ENCODE data around the gene SYF2. TPM values are rescaled to one million over a fixed set of nuclear protein-coding genes. Genes with fewer than 3 reads are reported as not detected.

The SYF2 gene
- total RNA-seq, 2 experiments from 2014 or later = 53.4 to 53.5 TPM

- H3K9me3 Mint-ChIP-seq = no peaks in the 10 kb centered on the region
- H3K27me3 Mint-ChIP-seq = peaks cover 13% of the 10 kb centered on the region
Observed at GRCh38 chr1:25185409-25186160, 46.7 kb downstream of the SYF2 start.

GRCh38 chr1:25184001-25184762 lies 48.1 kb downstream of the SYF2 start:
- Mint-ChIP-seq H3K9me3 (no peaks in the 10 kb centered on the region), H3K27me3 (peaks cover 9% of the 10 kb centered on the region), H3K4me1 (no peaks in the 10 kb centered on the region), H3K36me3 (ENCODE audit: low read depth) (no peaks in the 10 kb centered on the region), H3K4me3 (no peak overlapping the region), H3K27ac (no peak overlapping the region)
- POLR2A ChIA-PET = no interaction called here
- no peak for DNase-seq
- CTCF ChIA-PET = no interaction called here

More at GRCh38 chr1:25185409-25186160, 46.7 kb downstream of the SYF2 start:
- POLR2A ChIA-PET = no interaction called here
- Mint-ChIP-seq H3K27ac (no peak overlapping the region), H3K36me3 (ENCODE audit: low read depth) (no peaks in the 10 kb centered on the region), H3K4me1 (no peaks in the 10 kb centered on the region), H3K4me3 (no peak overlapping the region)
- no peak for DNase-seq
- CTCF ChIA-PET = interaction anchor here (1.2 kb wide), 1 partner anchor 17 kb away, joined by 4 read pairs; no protein-coding TSS in a partner anchor

- POLR2A ChIA-PET = no interaction called here
- H3K4me3 Mint-ChIP-seq = no peak overlapping the region
- H3K27me3 Mint-ChIP-seq = peaks cover 9% of the 10 kb centered on the region
- no peaks in the 10 kb centered on the region for H3K9me3 Mint-ChIP-seq
- H3K4me1 Mint-ChIP-seq = no peaks in the 10 kb centered on the region
- H3K27ac Mint-ChIP-seq = no peak overlapping the region
- H3K36me3 Mint-ChIP-seq (ENCODE audit: low read depth) = no peaks in the 10 kb centered on the region
- no peak for DNase-seq
- CTCF ChIA-PET = no interaction called here
Observed at GRCh38 chr1:25183126-25183980, 48.9 kb downstream of the SYF2 start.

GRCh38 chr1:25182629-25183028 lies 49.7 kb downstream of the SYF2 start:
- Mint-ChIP-seq H3K4me3 (no peak overlapping the region), H3K27me3 (peaks cover 9% of the 10 kb centered on the region), H3K4me1 (no peaks in the 10 kb centered on the region), H3K27ac (no peak overlapping the region), H3K36me3 (ENCODE audit: low read depth) (no peaks in the 10 kb centered on the region), H3K9me3 (no peaks in the 10 kb centered on the region)
- no peak for DNase-seq
- ChIA-PET POLR2A (no interaction called here), CTCF (no interaction called here)

GRCh38 chr1:25180996-25181395 lies 51.3 kb downstream of the SYF2 start:
- H3K27ac Mint-ChIP-seq = no peak overlapping the region
- peaks cover 7% of the 10 kb centered on the region for H3K9me3 Mint-ChIP-seq
- ChIA-PET POLR2A (no interaction called here), CTCF (no interaction called here)
- H3K4me1 Mint-ChIP-seq = no peaks in the 10 kb centered on the region
- no peak for DNase-seq
- H3K4me3 Mint-ChIP-seq = no peak overlapping the region
- H3K27me3 Mint-ChIP-seq = peaks cover 8% of the 10 kb centered on the region
- peaks cover 3% of the 10 kb centered on the region for H3K36me3 Mint-ChIP-seq (ENCODE audit: low read depth)

- Mint-ChIP-seq H3K36me3 (ENCODE audit: low read depth) (peaks cover 3% of the 10 kb centered on the region), H3K4me1 (no peaks in the 10 kb centered on the region), H3K9me3 (peaks cover 10% of the 10 kb centered on the region), H3K27me3 (peaks cover 8% of the 10 kb centered on the region), H3K27ac (no peak overlapping the region), H3K4me3 (no peak overlapping the region)
- ChIA-PET POLR2A (no interaction called here), CTCF (no interaction called here)
- no peak for DNase-seq
Observed at GRCh38 chr1:25178917-25179561, 53.3 kb downstream of the SYF2 start.

GRCh38 chr1:25174730-25175612 lies 57.3 kb downstream of the SYF2 start:
- Mint-ChIP-seq H3K9me3 (peaks cover 10% of the 10 kb centered on the region), H3K27me3 (peaks cover 2% of the 10 kb centered on the region), H3K27ac (no peak overlapping the region), H3K36me3 (ENCODE audit: low read depth) (peaks cover 3% of the 10 kb centered on the region), H3K4me1 (no peaks in the 10 kb centered on the region), H3K4me3 (no peak overlapping the region)
- DNase-seq = peak; percentile 5
- POLR2A ChIA-PET = no interaction called here
- CTCF ChIA-PET = no interaction called here

- Mint-ChIP-seq H3K27me3 (peaks cover 2% of the 10 kb centered on the region), H3K36me3 (ENCODE audit: low read depth) (peaks cover 3% of the 10 kb centered on the region), H3K4me1 (no peaks in the 10 kb centered on the region), H3K9me3 (peaks cover 10% of the 10 kb centered on the region), H3K27ac (no peak overlapping the region), H3K4me3 (no peak overlapping the region)
- ChIA-PET POLR2A (no interaction called here), CTCF (no interaction called here)
- DNase-seq = no peak
Observed at GRCh38 chr1:25174363-25174729, 58.0 kb downstream of the SYF2 start.

GRCh38 chr1:25173809-25174340 lies 58.4 kb downstream of the SYF2 start:
- H3K4me1 Mint-ChIP-seq = no peaks in the 10 kb centered on the region
- POLR2A ChIA-PET = no interaction called here
- no peak overlapping the region for H3K4me3 Mint-ChIP-seq
- peaks cover 2% of the 10 kb centered on the region for H3K27me3 Mint-ChIP-seq
- peaks cover 10% of the 10 kb centered on the region for H3K9me3 Mint-ChIP-seq
- no peak for DNase-seq
- CTCF ChIA-PET = no interaction called here
- peaks cover 3% of the 10 kb centered on the region for H3K36me3 Mint-ChIP-seq (ENCODE audit: low read depth)
- H3K27ac Mint-ChIP-seq = no peak overlapping the region

Other genes with a start within 250 kb of the SYF2 start
- gene RSRP1, start 15.0 kb upstream of the SYF2 start, total RNA-seq = 100 to 1,000 TPM; 236 to 237 TPM
- gene RHD, start 40.0 kb upstream of the SYF2 start, total RNA-seq = not detected
- 100 to 1,000 TPM; 182 to 183 TPM for gene TMEM50A, start 105.8 kb upstream of the SYF2 start, total RNA-seq
- gene RHCE, start 188.3 kb upstream of the SYF2 start, total RNA-seq = under 1 TPM in 1 of 2 experiments, not detected in 1; 0.50 TPM
- gene MACO1, start 198.4 kb upstream of the SYF2 start, total RNA-seq = 10 to 100 TPM; 15.8 to 16.3 TPM

All from activated CD4-positive, alpha-beta memory T cell treated with anti-CD3 and anti-CD28 coated beads, Interleukin-2, amount 10 ng/mL, durations not matched to agents 7 days and 5 days (primary cell).